Panc1 (cell line): ENCODE data around the gene MSH3.

Experiments used
- CTCF ChIP-seq: fragments of 450-650 bp; IDR thresholded peaks from 2 replicates; pipeline ENCODE4 v1.5.1; 2017; ENCODE audit warnings: mild to moderate bottlenecking
- POLR2AphosphoS5 ChIP-seq: IDR thresholded peaks from 2 replicates; pipeline ENCODE4 v1.6.1; 2012; ENCODE audit warnings: mild to moderate bottlenecking, low read depth, low read length, moderate library complexity
- SIN3A ChIP-seq: IDR thresholded peaks from 2 replicates; pipeline ENCODE4 v1.6.1; 2012; ENCODE audit warnings: low read depth, mild to moderate bottlenecking, low read length, moderate library complexity, borderline replicate concordance; ENCODE audit not compliant: insufficient read depth
- TCF7L2 ChIP-seq: IDR thresholded peaks from 2 replicates; pipeline ENCODE4 v1.6.1; 2011; ENCODE audit warnings: mild to moderate bottlenecking, low read depth, low read length, inconsistent platforms
- TF ChIP-seq, protein P1 (sequence below), 2 experiments: IDR thresholded peaks; 2 replicates each; pipeline ENCODE4 v1.6.1; 2011 to 2012; ENCODE audit warnings: low read depth in 2 of 2, control low read depth in 1 of 2, low read length in 1 of 2, mild to moderate bottlenecking in 1 of 2, moderate library complexity in 1 of 2; ENCODE audit not compliant: insufficient read depth in 1 of 2

GRCh38 chr5:80780761-80781285 is 126.4 kb downstream of the MSH3 start:
- no peak for TF ChIP-seq CTCF
- TF ChIP-seq, protein P1, sequence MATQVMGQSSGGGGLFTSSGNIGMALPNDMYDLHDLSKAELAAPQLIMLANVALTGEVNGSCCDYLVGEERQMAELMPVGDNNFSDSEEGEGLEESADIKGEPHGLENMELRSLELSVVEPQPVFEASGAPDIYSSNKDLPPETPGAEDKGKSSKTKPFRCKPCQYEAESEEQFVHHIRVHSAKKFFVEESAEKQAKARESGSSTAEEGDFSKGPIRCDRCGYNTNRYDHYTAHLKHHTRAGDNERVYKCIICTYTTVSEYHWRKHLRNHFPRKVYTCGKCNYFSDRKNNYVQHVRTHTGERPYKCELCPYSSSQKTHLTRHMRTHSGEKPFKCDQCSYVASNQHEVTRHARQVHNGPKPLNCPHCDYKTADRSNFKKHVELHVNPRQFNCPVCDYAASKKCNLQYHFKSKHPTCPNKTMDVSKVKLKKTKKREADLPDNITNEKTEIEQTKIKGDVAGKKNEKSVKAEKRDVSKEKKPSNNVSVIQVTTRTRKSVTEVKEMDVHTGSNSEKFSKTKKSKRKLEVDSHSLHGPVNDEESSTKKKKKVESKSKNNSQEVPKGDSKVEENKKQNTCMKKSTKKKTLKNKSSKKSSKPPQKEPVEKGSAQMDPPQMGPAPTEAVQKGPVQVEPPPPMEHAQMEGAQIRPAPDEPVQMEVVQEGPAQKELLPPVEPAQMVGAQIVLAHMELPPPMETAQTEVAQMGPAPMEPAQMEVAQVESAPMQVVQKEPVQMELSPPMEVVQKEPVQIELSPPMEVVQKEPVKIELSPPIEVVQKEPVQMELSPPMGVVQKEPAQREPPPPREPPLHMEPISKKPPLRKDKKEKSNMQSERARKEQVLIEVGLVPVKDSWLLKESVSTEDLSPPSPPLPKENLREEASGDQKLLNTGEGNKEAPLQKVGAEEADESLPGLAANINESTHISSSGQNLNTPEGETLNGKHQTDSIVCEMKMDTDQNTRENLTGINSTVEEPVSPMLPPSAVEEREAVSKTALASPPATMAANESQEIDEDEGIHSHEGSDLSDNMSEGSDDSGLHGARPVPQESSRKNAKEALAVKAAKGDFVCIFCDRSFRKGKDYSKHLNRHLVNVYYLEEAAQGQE (IDR thresholded peaks at IDR 0.05; ENCODE audit: insufficient read depth in 1 of 2, low read depth in 2 of 2, low read length in 1 of 2): no peak
- no peak for TF ChIP-seq POLR2AphosphoS5
- no peak for TF ChIP-seq TCF7L2
- no peak for TF ChIP-seq SIN3A
